GM18519 (cell line): Measurements from ENCODE around the gene CXXC4.
A peak's percentile ranks its signal among the peaks of the same experiment; 100 is the strongest.

Experiments
- ATAC-seq: cut with Tn5 transposase; IDR thresholded peaks from one replicate; pipeline ENCODE4 v1.9.1; 2021; ENCODE audit warnings: mild to moderate bottlenecking, moderate library complexity; ENCODE audit not compliant: unreplicated experiment, low FRiP score

Gene CXXC4

GRCh38 chr4:104490096-104490769 lies 4.5 kb downstream of the CXXC4 start:
- ATAC-seq = peak; percentile 29

GRCh38 chr4:104489731-104490095 lies 5.0 kb downstream of the CXXC4 start:
- ATAC-seq = peak; percentile 31

- no peak for ATAC-seq
Observed at GRCh38 chr4:104488151-104488550, 6.5 kb downstream of the CXXC4 start.

- no peak for ATAC-seq
Observed at GRCh38 chr4:104486716-104487504, 7.8 kb downstream of the CXXC4 start.

- ATAC-seq = no peak
Observed at GRCh38 chr4:104475652-104476051, 19.0 kb downstream of the CXXC4 start.

GRCh38 chr4:104472766-104473165 lies 21.9 kb downstream of the CXXC4 start:
- ATAC-seq = no peak

- no peak for ATAC-seq
Observed at GRCh38 chr4:104470770-104471169, 23.9 kb downstream of the CXXC4 start.

- no peak for ATAC-seq
Observed at GRCh38 chr4:104469794-104470193, 24.9 kb downstream of the CXXC4 start.

- no peak for ATAC-seq
Observed at GRCh38 chr4:104465619-104466018, 29.1 kb downstream of the CXXC4 start.

- ATAC-seq = no peak
Observed at GRCh38 chr4:104465201-104465600, 29.5 kb downstream of the CXXC4 start.

GRCh38 chr4:104462641-104463040 lies 32.1 kb downstream of the CXXC4 start:
- no peak for ATAC-seq

GRCh38 chr4:104457308-104457981 lies 37.2 kb downstream of the CXXC4 start:
- ATAC-seq = no peak

- ATAC-seq = no peak
Observed at GRCh38 chr4:104451573-104451972, 43.1 kb downstream of the CXXC4 start.

GRCh38 chr4:104449537-104449936 lies 45.2 kb downstream of the CXXC4 start:
- ATAC-seq = no peak

- no peak for ATAC-seq
Observed at GRCh38 chr4:104447294-104447693, 47.4 kb downstream of the CXXC4 start.

- ATAC-seq = no peak
Observed at GRCh38 chr4:104446431-104447278, 48.0 kb downstream of the CXXC4 start.

- ATAC-seq = no peak
Observed at GRCh38 chr4:104444685-104445084, 50.0 kb downstream of the CXXC4 start.

- ATAC-seq = no peak
Observed at GRCh38 chr4:104436542-104436941, 58.2 kb downstream of the CXXC4 start.

- no peak for ATAC-seq
Observed at GRCh38 chr4:104429150-104429741, 65.4 kb downstream of the CXXC4 start.

- ATAC-seq = no peak
Observed at GRCh38 chr4:104425948-104426347, 68.7 kb downstream of the CXXC4 start.
